ENCODE results near the gene SLC10A3.

Gene SLC10A3

GRCh38 chrX:154531626-154532025 is 41.2 kb upstream of the SLC10A3 start:
- H3K4me3 ChIP-seq (ENCODE audit: low read depth, low read length), result no peak overlapping the region
- DNase-seq (ENCODE audit: low read depth, low spot score), result no peak
- ChIA-PET CTCF (interaction anchor here (0.5 to 1.0 kb wide), 4 partner anchors 8 to 133 kb away, joined by 3 to 5 read pairs (median 4); partner anchors contain the start of genes RPL10 and TAFAZZIN), POLR2A (interaction anchor here (1.4 kb wide), 1 partner anchor 132 kb away, joined by 5 read pairs; no protein-coding TSS in a partner anchor)
- TF ChIP-seq CTCF (IDR thresholded peaks at IDR 0.05; ENCODE audit: insufficient read depth, low read length, missing control alignments), result no peak

- DNase-seq (ENCODE audit: low read depth, low spot score), result no peak
- POLR2A ChIA-PET, result no interaction called here
- no peak for TF ChIP-seq CTCF (IDR thresholded peaks at IDR 0.05; ENCODE audit: insufficient read depth, low read length, missing control alignments)
- H3K4me3 ChIP-seq (ENCODE audit: low read depth, low read length), result no peak overlapping the region
- CTCF ChIA-PET, result interaction anchor here (2.1 kb wide), 1 partner anchor 131 kb away, joined by 7 read pairs; the partner anchor contains the start of gene RPL10
These were observed 39.9 kb upstream of the SLC10A3 start for GRCh38 chrX:154530286-154530685.

- ChIA-PET CTCF (interaction anchor here (2.1 kb wide), 1 partner anchor 130 kb away, joined by 7 read pairs; the partner anchor contains the start of gene RPL10), POLR2A (interaction anchor here (0.6 kb wide), 1 partner anchor 994 kb away, joined by 3 read pairs; no protein-coding TSS in a partner anchor)
- no peak for TF ChIP-seq CTCF (IDR thresholded peaks at IDR 0.05; ENCODE audit: insufficient read depth, low read length, missing control alignments)
- H3K4me3 ChIP-seq (ENCODE audit: low read depth, low read length), result no peak overlapping the region
- no peak for DNase-seq (ENCODE audit: low read depth, low spot score)
These were observed 38.8 kb upstream of the SLC10A3 start for GRCh38 chrX:154529206-154529612.

- DNase-seq (ENCODE audit: low read depth, low spot score), result no peak
- ChIA-PET POLR2A (interaction anchor here (0.8 to 1.3 kb wide), 4 partner anchors 12 to 156 kb away, joined by 3 to 8 read pairs (median 3); partner anchors contain the start of gene RPL10), CTCF (interaction anchor here (0.7 to 1.8 kb wide), 23 partner anchors 10 to 220 kb away, joined by 3 to 20 read pairs (median 4); partner anchors contain the start of genes FAM3A, SLC10A3 and TAFAZZIN)
- TF ChIP-seq CTCF (IDR thresholded peaks at IDR 0.05; ENCODE audit: insufficient read depth, low read length, missing control alignments), result peak; percentile 60
- peak overlapping the region; percentile 33 for H3K4me3 ChIP-seq (ENCODE audit: low read depth, low read length)
These were observed 36.7 kb upstream of the SLC10A3 start for GRCh38 chrX:154526901-154527675.

- POLR2A ChIA-PET, result interaction anchor here (0.7 kb wide), 1 partner anchor 9 kb away, joined by 5 read pairs; the partner anchor contains the start of gene FAM3A
- CTCF ChIA-PET, result interaction anchor here (0.8 to 1.8 kb wide), 6 partner anchors 8 to 43 kb away, joined by 3 to 11 read pairs (median 4); no protein-coding TSS in a partner anchor
- no peak overlapping the region for H3K4me3 ChIP-seq (ENCODE audit: low read depth, low read length)
- TF ChIP-seq CTCF (IDR thresholded peaks at IDR 0.05; ENCODE audit: insufficient read depth, low read length, missing control alignments), result no peak
- DNase-seq (ENCODE audit: low read depth, low spot score), result no peak
These were observed 35.4 kb upstream of the SLC10A3 start for GRCh38 chrX:154525606-154526490.

Data from AG04449 (cell line).